Globus pallidus (tissue), 1 donor: ENCODE data around the gene COPRS.

Experiments
- DNase-seq: peaks from one replicate; pipeline ENCODE4 v3.0.0-alpha.2; 2015; ENCODE audit warnings: low spot score

Gene COPRS

GRCh38 chr17:31807846-31808245 lies 51.2 kb downstream of the COPRS start:
- DNase-seq, result no peak

- no peak for DNase-seq
Measured at GRCh38 chr17:31806921-31807320, 52.1 kb downstream of the COPRS start.

- no peak for DNase-seq
Measured at GRCh38 chr17:31803494-31804213, 55.4 kb downstream of the COPRS start.

- no peak for DNase-seq
Measured at GRCh38 chr17:31802502-31802901, 56.5 kb downstream of the COPRS start.
